IMR-90 (cell line): Measurements from ENCODE around the gene TSPAN31. TPM values are rescaled to one million over a fixed set of nuclear protein-coding genes. Genes with fewer than 3 reads are reported as not detected.

Source experiments
- ATAC-seq: fragments of 200-7000 bp; cut with Tn5 transposase; 2 replicates; pipeline ENCODE4 v1.9.1; 2020; ENCODE audit warnings: low read depth, mild to moderate bottlenecking, moderate library complexity
- BruUV-seq: library from RNA; stranded (reverse); fragments of 400-500 nt; replicated peaks from 2 replicates; lab custom pipeline; 2021; lab: Mats Ljungman, UMichigan
- CTCF ChIA-PET: fragments of 300-600 bp; formaldehyde crosslinking; extraction: SDS; loops from one replicate; lab custom pipeline; 2021; ENCODE audit warnings: antibody characterized with exemption; lab: Yijun Ruan, JAX
- POLR2A ChIA-PET: fragments of 300-600 bp; sonication (Branson Sonifier 250); formaldehyde crosslinking; loops from one replicate; lab custom pipeline; 2022; ENCODE audit warnings: antibody characterized with exemption; ENCODE audit not compliant: unreplicated experiment; lab: Charles Lee
- DNase-seq: peaks from one replicate; pipeline ENCODE4 v3.0.0; 2013
- H2AFZ ChIP-seq: replicated peaks from 2 replicates; pipeline ENCODE3; 2013; ENCODE audit warnings: low read length, mild to moderate bottlenecking; ENCODE audit not compliant: poor library complexity
- H2AK5ac ChIP-seq: 2 replicates; pipeline ENCODE4 v1.6.1; 2013; ENCODE audit warnings: low read depth, low read length, inconsistent platforms
- H2AK9ac ChIP-seq: replicated peaks from 2 replicates; pipeline ENCODE3; 2013; ENCODE audit warnings: mild to moderate bottlenecking, low read depth, low read length, moderate library complexity; ENCODE audit not compliant: poor library complexity
- H2BK120ac ChIP-seq: 2 replicates; pipeline ENCODE4 v1.6.1; 2013; ENCODE audit warnings: low read depth, low read length, inconsistent platforms
- H2BK15ac ChIP-seq: 3 replicates; pipeline ENCODE4 v1.6.1; 2013; ENCODE audit warnings: low read depth, low read length, inconsistent platforms
- H2BK20ac ChIP-seq: 2 replicates; pipeline ENCODE4 v1.6.1; 2013; ENCODE audit warnings: low read depth, mild to moderate bottlenecking, inconsistent platforms, low read length, moderate library complexity
- H2BK5ac ChIP-seq: 2 replicates; pipeline ENCODE4 v1.6.1; 2013; ENCODE audit warnings: mild to moderate bottlenecking, low read depth, low read length, inconsistent platforms; ENCODE audit not compliant: poor library complexity, severe bottlenecking
- H3K14ac ChIP-seq: replicated peaks from 2 replicates; pipeline ENCODE4 v1.6.1; 2013; ENCODE audit warnings: low read depth, low read length, inconsistent platforms
- H3K18ac ChIP-seq: 2 replicates; pipeline ENCODE4 v1.6.1; 2013; ENCODE audit warnings: low read depth, low read length, control low read depth
- H3K23ac ChIP-seq: 2 replicates; pipeline ENCODE4 v1.6.1; 2013; ENCODE audit warnings: low read depth, low read length, inconsistent platforms
- H3K27ac ChIP-seq: 2 replicates; pipeline ENCODE4 v1.5.1; 2013; ENCODE audit warnings: mild to moderate bottlenecking, control low read depth, low read length; ENCODE audit not compliant: insufficient read depth
- H3K27me3 ChIP-seq: 2 replicates; pipeline ENCODE4 v1.6.1; 2013; ENCODE audit warnings: low read length; ENCODE audit not compliant: control insufficient read depth, insufficient read depth
- H3K36me3 ChIP-seq: 2 replicates; pipeline ENCODE4 v1.6.1; 2013; ENCODE audit warnings: low read length, mixed read lengths; ENCODE audit not compliant: control insufficient read depth, insufficient read depth
- H3K4ac ChIP-seq: 2 replicates; pipeline ENCODE4 v1.6.1; 2013; ENCODE audit warnings: low read depth, low read length, inconsistent platforms
- H3K4me1 ChIP-seq: 2 replicates; pipeline ENCODE4 v1.6.1; 2013; ENCODE audit warnings: low read length, mixed read lengths; ENCODE audit not compliant: control insufficient read depth, insufficient read depth
- H3K4me2 ChIP-seq: 2 replicates; pipeline ENCODE4 v1.6.1; 2013; ENCODE audit warnings: low read depth, mild to moderate bottlenecking, control low read depth, low read length, moderate library complexity
- H3K4me3 ChIP-seq: 2 replicates; pipeline ENCODE4 v1.5.1; 2013; ENCODE audit warnings: low read depth, mild to moderate bottlenecking, control low read depth, low read length, moderate library complexity; ENCODE audit not compliant: insufficient read depth
- H3K56ac ChIP-seq: 2 replicates; pipeline ENCODE4 v1.6.1; 2013; ENCODE audit warnings: low read length, inconsistent platforms; ENCODE audit not compliant: insufficient read depth; ENCODE audit errors: extremely low read depth
- H3K79me1 ChIP-seq, 2 experiments: 2 replicates each; pipeline ENCODE4 v1.6.1; 2013; ENCODE audit warnings: low read length in 2 of 2, inconsistent platforms in 1 of 2, low read depth in 1 of 2
- H3K9ac ChIP-seq: 2 replicates; pipeline ENCODE4 v1.6.1; 2013; ENCODE audit warnings: low read depth, low read length, control low read depth
- H3K9me1 ChIP-seq: 2 replicates; pipeline ENCODE4 v1.6.1; 2013; ENCODE audit warnings: low read length, inconsistent platforms; ENCODE audit not compliant: insufficient read depth
- H3K9me3 ChIP-seq: 2 replicates; pipeline ENCODE4 v1.6.1; 2013; ENCODE audit warnings: low read length; ENCODE audit not compliant: control insufficient read depth, insufficient read depth
- H4K20me1 ChIP-seq: 2 replicates; pipeline ENCODE4 v1.6.1; 2013; ENCODE audit warnings: low read length, inconsistent platforms; ENCODE audit not compliant: insufficient read depth
- H4K5ac ChIP-seq: 2 replicates; pipeline ENCODE4 v1.6.1; 2013; ENCODE audit warnings: mild to moderate bottlenecking, low read depth, low read length, control low read depth
- H4K8ac ChIP-seq, 2 experiments: 2 replicates each; pipeline ENCODE4 v1.6.1; 2013; ENCODE audit warnings: low read depth in 2 of 2, low read length in 2 of 2, control low read depth in 1 of 2, inconsistent platforms in 1 of 2
- H4K91ac ChIP-seq: 2 replicates; pipeline ENCODE4 v1.6.1; 2013; ENCODE audit warnings: low read depth, low read length, inconsistent platforms; ENCODE audit not compliant: insufficient read depth
- BHLHE40 ChIP-seq: fragments of 150-350 bp; IDR thresholded peaks from 2 replicates; pipeline ENCODE4 v1.6.1; 2016; ENCODE audit warnings: mild to moderate bottlenecking, low read depth, low read length
- FOS ChIP-seq: fragments of 150-350 bp; IDR thresholded peaks from 2 replicates; pipeline ENCODE4 v1.6.1; 2016; ENCODE audit warnings: low read depth, low read length
- MAFK ChIP-seq: IDR thresholded peaks from 2 replicates; pipeline ENCODE4 v1.6.1; 2012; ENCODE audit warnings: low read depth, low read length, improper control_type of control experiment
- POLR2A ChIP-seq: IDR thresholded peaks from 2 replicates; pipeline ENCODE4 v1.6.1; 2012; ENCODE audit warnings: mild to moderate bottlenecking, low read depth, low read length
- RAD21 ChIP-seq: IDR thresholded peaks from 2 replicates; pipeline ENCODE4 v1.6.1; 2012; ENCODE audit warnings: low read length, improper control_type of control experiment
- RCOR1 ChIP-seq: IDR thresholded peaks from 2 replicates; pipeline ENCODE4 v1.6.1; 2012; ENCODE audit warnings: mild to moderate bottlenecking, low read length, improper control_type of control experiment; ENCODE audit not compliant: insufficient replicate concordance
- SMC3 ChIP-seq: fragments of 150-350 bp; IDR thresholded peaks from 2 replicates; pipeline ENCODE4 v1.6.1; 2016; ENCODE audit warnings: low read depth, mild to moderate bottlenecking, antibody characterized with exemption, low read length, moderate library complexity
- USF2 ChIP-seq: fragments of 150-350 bp; IDR thresholded peaks from 2 replicates; pipeline ENCODE4 v1.6.1; 2017; ENCODE audit warnings: mild to moderate bottlenecking, antibody characterized with exemption, low read length, low read depth
- WGBS, 2 experiments: methylation state at CpG; one replicate each; pipeline versions ENCODE4 v1.1.5 to v1.1.7; 2013; ENCODE audit warnings: missing lambda C conversion rate in 2 of 2; ENCODE audit not compliant: insufficient read length in 1 of 2; ENCODE audit errors: extremely low coverage in 2 of 2; 5-methylcytosine and 5-hydroxymethylcytosine counted together
- dilution Hi-C: fragments of 300-500 bp; cut with HindIII; formaldehyde crosslinking; loops from one replicate; pipeline ENCODE4 v1.14.3; 2018; ENCODE audit warnings: low sequenced_read_pairs; ENCODE audit not compliant: unreplicated experiment
- in situ Hi-C: fragments of 300-500 bp; cut with MboI; formaldehyde crosslinking; loops from 3 replicates; pipeline ENCODE4 v1.14.3; 2019; ENCODE audit warnings: low sequenced_read_pairs, inconsistent platforms, mixed read lengths
- intact Hi-C: fragments of 100-400 bp; cut with micrococcal nuclease; formaldehyde crosslinking; loops from 2 replicates; pipeline ENCODE4 v1.10.0; 2022
- polyA plus RNA-seq, 3 experiments: library from polyadenylated mRNA; depleted of rRNA; stranded (reverse); fragments of >200 nt; gene quantifications; 2 replicates each; pipeline ENCODE4 v1.2.3, GENCODE V29; 2012; ENCODE audit warnings: low replicate concordance in 1 of 3
- total RNA-seq: library from RNA; depleted of rRNA; stranded (reverse); fragments of >200 nt; gene quantifications from 2 replicates; pipeline ENCODE4 v1.2.3, GENCODE V29; 2012
- TF ChIP-seq, protein P1 (sequence below): conservative IDR thresholded peaks from 2 replicates; pipeline ENCODE4 v1.5.1; 2012; ENCODE audit warnings: mild to moderate bottlenecking, low read depth, low read length, improper control_type of control experiment

The TSPAN31 gene
- total and polyA plus RNA-seq, 2 of the 4 experiments (the other 2 are of a cell fraction): 12.3 to 71.2 TPM

GRCh38 chr12:57708296-57708695 is 36.5 kb upstream of the TSPAN31 start:
- Histone ChIP-seq H4K5ac (no peak overlapping the region), H3K9ac (no peak overlapping the region), H2BK120ac (no peak overlapping the region), H3K4me2 (no peak overlapping the region), H4K20me1 (no peaks in the 10 kb centered on the region), H2BK15ac (no peak overlapping the region), H3K27ac (no peak overlapping the region), H3K79me1 (no peaks in the 10 kb centered on the region; a peak in 1 of 4 replicates), H3K23ac (no peak overlapping the region), H3K36me3 (peaks cover 8% of the 10 kb centered on the region), H2AK5ac (no peak overlapping the region), H3K18ac (no peak overlapping the region), H2AFZ (no peak overlapping the region), H4K91ac (no peak overlapping the region), H2AK9ac (no peak overlapping the region), H3K9me1 (no peaks in the 10 kb centered on the region), H3K4me1 (no peaks in the 10 kb centered on the region), H3K27me3 (no peaks in the 10 kb centered on the region), H2BK20ac (no peak overlapping the region), H2BK5ac (no peak overlapping the region), H3K56ac (no peak overlapping the region), H4K8ac (no peak overlapping the region), H3K4ac (no peak overlapping the region), H3K4me3 (no peak overlapping the region), H3K14ac (no peak overlapping the region), H3K9me3 (no peaks in the 10 kb centered on the region)
- dilution Hi-C loops (no loop called here), in situ Hi-C loops (no loop called here), intact Hi-C loops (no loop called here)
- DNase-seq (no peak), ATAC-seq (no peak)
- TF ChIP-seq SMC3 (no peak), POLR2A (no peak), RCOR1 (no peak), FOS (no peak), MAFK (no peak), USF2 (no peak), BHLHE40 (no peak), RAD21 (no peak)
- TF ChIP-seq, protein P1, sequence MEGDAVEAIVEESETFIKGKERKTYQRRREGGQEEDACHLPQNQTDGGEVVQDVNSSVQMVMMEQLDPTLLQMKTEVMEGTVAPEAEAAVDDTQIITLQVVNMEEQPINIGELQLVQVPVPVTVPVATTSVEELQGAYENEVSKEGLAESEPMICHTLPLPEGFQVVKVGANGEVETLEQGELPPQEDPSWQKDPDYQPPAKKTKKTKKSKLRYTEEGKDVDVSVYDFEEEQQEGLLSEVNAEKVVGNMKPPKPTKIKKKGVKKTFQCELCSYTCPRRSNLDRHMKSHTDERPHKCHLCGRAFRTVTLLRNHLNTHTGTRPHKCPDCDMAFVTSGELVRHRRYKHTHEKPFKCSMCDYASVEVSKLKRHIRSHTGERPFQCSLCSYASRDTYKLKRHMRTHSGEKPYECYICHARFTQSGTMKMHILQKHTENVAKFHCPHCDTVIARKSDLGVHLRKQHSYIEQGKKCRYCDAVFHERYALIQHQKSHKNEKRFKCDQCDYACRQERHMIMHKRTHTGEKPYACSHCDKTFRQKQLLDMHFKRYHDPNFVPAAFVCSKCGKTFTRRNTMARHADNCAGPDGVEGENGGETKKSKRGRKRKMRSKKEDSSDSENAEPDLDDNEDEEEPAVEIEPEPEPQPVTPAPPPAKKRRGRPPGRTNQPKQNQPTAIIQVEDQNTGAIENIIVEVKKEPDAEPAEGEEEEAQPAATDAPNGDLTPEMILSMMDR: no peak
- WGBS, 2 experiments: no CpG with 5 or more reads among the region's 2 CpGs
- no TSS peak for BruUV-seq
- POLR2A ChIA-PET: no interaction called here
- CTCF ChIA-PET: interaction anchor here (1.2 kb wide), 1 partner anchor 8 kb away, joined by 4 read pairs; no protein-coding TSS in a partner anchor
